K562 (cell line): ENCODE results near the gene LZTR1. TPM values are rescaled to one million over a fixed set of nuclear protein-coding genes. Genes with fewer than 3 reads are reported as not detected.

ENCODE experiments used
- BCOR ChIP-seq: fragments of 450-650 bp; IDR thresholded peaks from 2 replicates; pipeline ENCODE4 v1.6.1; 2016
- CEBPZ ChIP-seq: fragments of 150-350 bp; IDR thresholded peaks from 2 replicates; pipeline ENCODE4 v1.6.1; 2014; ENCODE audit warnings: low read depth, mild to moderate bottlenecking, low read length, borderline replicate concordance
- CREM ChIP-seq: IDR thresholded peaks from 2 replicates; pipeline ENCODE4 v1.6.1; 2014; ENCODE audit warnings: antibody characterized with exemption, low read depth
- E2F3 ChIP-seq: fragments of 250-450 bp; sonication (Bioruptor Pico); IDR thresholded peaks from 2 replicates; pipeline ENCODE4 v1.4.0; 2020; ENCODE audit warnings: mild to moderate bottlenecking
- HINFP ChIP-seq: fragments of 450-650 bp; conservative IDR thresholded peaks from 2 replicates; pipeline ENCODE4 v1.6.1; 2016; ENCODE audit warnings: missing genetic modification characterization, low read depth, mild to moderate bottlenecking, control low read depth, missing compliant biosample characterization
- JUNB ChIP-seq: fragments of 450-650 bp; formaldehyde crosslinking; conservative IDR thresholded peaks from 2 replicates; pipeline ENCODE4 v1.4.0; 2020; ENCODE audit warnings: mild to moderate bottlenecking
- NCOR1 ChIP-seq: fragments of 450-650 bp; IDR thresholded peaks from 2 replicates; pipeline ENCODE4 v1.6.1; 2016; ENCODE audit warnings: mild to moderate bottlenecking, moderate library complexity
- SNIP1 ChIP-seq: fragments of 450-650 bp; IDR thresholded peaks from 2 replicates; pipeline ENCODE4 v1.7.1; 2017; ENCODE audit warnings: low read depth, mild to moderate bottlenecking
- TEAD4 ChIP-seq, 2 experiments: sonication (generic) in 1 of 2; formaldehyde crosslinking in 1 of 2; IDR thresholded peaks; 2 replicates each; pipeline versions ENCODE4 v1.6.1 to v1.8.0; 2012 to 2022; ENCODE audit warnings: borderline replicate concordance in 1 of 2, inconsistent platforms in 1 of 2, low read length in 1 of 2, mild to moderate bottlenecking in 1 of 2, missing genetic modification reagents in 1 of 2
- ZBTB7A ChIP-seq: IDR thresholded peaks from 2 replicates; pipeline ENCODE4 v1.6.1; 2011; ENCODE audit warnings: low read depth, mild to moderate bottlenecking, low read length, moderate library complexity, borderline replicate concordance; ENCODE audit not compliant: control insufficient read depth
- ZFP1 ChIP-seq: fragments of 450-650 bp; formaldehyde crosslinking; IDR thresholded peaks from 2 replicates; pipeline ENCODE4 v1.4.0; 2020; ENCODE audit warnings: mild to moderate bottlenecking, mixed read lengths
- ZNF239 ChIP-seq: fragments of 250-450 bp; sonication (Bioruptor Pico); IDR thresholded peaks from 2 replicates; pipeline ENCODE4 v1.4.0; 2020; ENCODE audit warnings: mild to moderate bottlenecking
- ZNF311 ChIP-seq: fragments of 250-450 bp; sonication (Bioruptor Pico); IDR thresholded peaks from 2 replicates; pipeline ENCODE4 v1.4.0; 2020; ENCODE audit warnings: mild to moderate bottlenecking, moderate library complexity
- ZNF316 ChIP-seq: fragments of 450-650 bp; IDR thresholded peaks from 2 replicates; pipeline ENCODE4 v1.6.1; 2016
- ZNF384 ChIP-seq: IDR thresholded peaks from 2 replicates; pipeline ENCODE4 v1.6.1; 2012; ENCODE audit warnings: low read depth, low read length, improper control_type of control experiment
- ZNF511 ChIP-seq: sonication (generic); formaldehyde crosslinking; IDR thresholded peaks from 2 replicates; pipeline ENCODE4 v1.8.0; 2022; ENCODE audit warnings: mild to moderate bottlenecking, missing genetic modification reagents
- ZNF583 ChIP-seq: fragments of 250-450 bp; sonication (Bioruptor Pico); IDR thresholded peaks from 2 replicates; pipeline ENCODE4 v1.4.0; 2020
- ZSCAN32 ChIP-seq: fragments of 450-650 bp; formaldehyde crosslinking; IDR thresholded peaks from 2 replicates; pipeline ENCODE4 v1.4.0; 2020; ENCODE audit warnings: mild to moderate bottlenecking, moderate library complexity
- polyA plus RNA-seq, 8 experiments: library from polyadenylated mRNA; depleted of rRNA in 4 of 8; stranded (reverse) in 5 of 8; unstranded in 3 of 8; fragments of >200 nt; fragmentation: Nextera tagmentation in 2 of 8; fragmentation: Illumina TruSeq in 1 of 8; extraction: Ambion mirVana in 2 of 8; extraction: Trizol in 1 of 8; gene quantifications; 2 replicates each; pipeline versions ENCODE4 v1.2.1 to v1.2.3, GENCODE V29; 2011 to 2014; ENCODE audit warnings: inconsistent platforms in 1 of 8, missing spikeins in 1 of 8
- total RNA-seq, 7 experiments: library from RNA; depleted of rRNA in 6 of 7; stranded (reverse); fragments of >200 nt in 6 of 7; fragmentation: Illumina TruSeq in 2 of 7; extraction: Trizol in 2 of 7; gene quantifications; 2 replicates each; pipeline versions ENCODE4 v1.2.1 to v1.2.3, GENCODE V29; 2011 to 2021; ENCODE audit warnings: low replicate concordance in 1 of 7
- TF ChIP-seq, protein P1 (sequence below): fragments of 450-650 bp; formaldehyde crosslinking; IDR thresholded peaks from 2 replicates; pipeline ENCODE4 v1.4.0; 2020; ENCODE audit warnings: mild to moderate bottlenecking, moderate library complexity

Gene LZTR1
- total and polyA plus RNA-seq, 9 of the 15 experiments (the other 6 are each of a cell fraction or from before 2014, with no cell fraction given), result 2.2 to 135 (median 63.0) TPM

GRCh38 chr22:20946080-20946986 is 35.8 kb upstream of the LZTR1 start (continued):
- no peak for TF ChIP-seq ZNF311 (CRISPR knock-in tag)
- TF ChIP-seq E2F3 (CRISPR knock-in tag), result 0 out of 2 replicates have a peak, but pooled peaks have one; percentile 43
- no peak for TF ChIP-seq ZNF316
- TF ChIP-seq CEBPZ, result no peak
- TF ChIP-seq BCOR, result no peak
- TF ChIP-seq NCOR1, result no peak
- TF ChIP-seq ZSCAN32 (CRISPR knock-in tag), result 0 out of 2 replicates have a peak, but pooled peaks have one; percentile 56
- TF ChIP-seq ZNF239 (CRISPR knock-in tag), result no peak
- TF ChIP-seq ZNF384, result no peak
- no peak for TF ChIP-seq ZNF511 (CRISPR knock-in tag)
- TF ChIP-seq HINFP (tag), result no peak
- TF ChIP-seq, protein P1, sequence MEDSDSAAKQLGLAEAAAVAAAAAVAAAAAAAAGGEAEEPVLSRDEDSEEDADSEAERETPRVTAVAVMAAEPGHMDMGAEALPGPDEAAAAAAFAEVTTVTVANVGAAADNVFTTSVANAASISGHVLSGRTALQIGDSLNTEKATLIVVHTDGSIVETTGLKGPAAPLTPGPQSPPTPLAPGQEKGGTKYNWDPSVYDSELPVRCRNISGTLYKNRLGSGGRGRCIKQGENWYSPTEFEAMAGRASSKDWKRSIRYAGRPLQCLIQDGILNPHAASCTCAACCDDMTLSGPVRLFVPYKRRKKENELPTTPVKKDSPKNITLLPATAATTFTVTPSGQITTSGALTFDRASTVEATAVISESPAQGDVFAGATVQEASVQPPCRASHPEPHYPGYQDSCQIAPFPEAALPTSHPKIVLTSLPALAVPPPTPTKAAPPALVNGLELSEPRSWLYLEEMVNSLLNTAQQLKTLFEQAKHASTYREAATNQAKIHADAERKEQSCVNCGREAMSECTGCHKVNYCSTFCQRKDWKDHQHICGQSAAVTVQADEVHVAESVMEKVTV (CRISPR knock-in tag), result no peak
- TF ChIP-seq JUNB, result peak; percentile 52; the same call in 1 of the 2 replicates
- no peak for TF ChIP-seq ZBTB7A
- no peak for TF ChIP-seq ZNF583
- TF ChIP-seq TEAD4 (IDR thresholded peaks at IDR 0.05; ENCODE audit: low read length), result no peak; the same call in 1 of the 2 replicates
- TF ChIP-seq TEAD4 (CRISPR knock-in tag; IDR thresholded peaks at IDR 0.05; ENCODE audit: borderline replicate concordance), result peak; percentile 78; the same call in 1 of the 2 replicates
- TF ChIP-seq CREM, result no peak
- TF ChIP-seq SNIP1, result no peak
- TF ChIP-seq ZFP1, result no peak
